Measurements from ENCODE around the gene POGK.
"Not testable (repeated sequence)": the region's sequence is repeated elsewhere in the genome, so short reads cannot be mapped to it uniquely, and the experiment has no call there.

The POGK gene, protein sequence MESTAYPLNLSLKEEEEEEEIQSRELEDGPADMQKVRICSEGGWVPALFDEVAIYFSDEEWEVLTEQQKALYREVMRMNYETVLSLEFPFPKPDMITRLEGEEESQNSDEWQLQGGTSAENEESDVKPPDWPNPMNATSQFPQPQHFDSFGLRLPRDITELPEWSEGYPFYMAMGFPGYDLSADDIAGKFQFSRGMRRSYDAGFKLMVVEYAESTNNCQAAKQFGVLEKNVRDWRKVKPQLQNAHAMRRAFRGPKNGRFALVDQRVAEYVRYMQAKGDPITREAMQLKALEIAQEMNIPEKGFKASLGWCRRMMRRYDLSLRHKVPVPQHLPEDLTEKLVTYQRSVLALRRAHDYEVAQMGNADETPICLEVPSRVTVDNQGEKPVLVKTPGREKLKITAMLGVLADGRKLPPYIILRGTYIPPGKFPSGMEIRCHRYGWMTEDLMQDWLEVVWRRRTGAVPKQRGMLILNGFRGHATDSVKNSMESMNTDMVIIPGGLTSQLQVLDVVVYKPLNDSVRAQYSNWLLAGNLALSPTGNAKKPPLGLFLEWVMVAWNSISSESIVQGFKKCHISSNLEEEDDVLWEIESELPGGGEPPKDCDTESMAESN

DNA sequence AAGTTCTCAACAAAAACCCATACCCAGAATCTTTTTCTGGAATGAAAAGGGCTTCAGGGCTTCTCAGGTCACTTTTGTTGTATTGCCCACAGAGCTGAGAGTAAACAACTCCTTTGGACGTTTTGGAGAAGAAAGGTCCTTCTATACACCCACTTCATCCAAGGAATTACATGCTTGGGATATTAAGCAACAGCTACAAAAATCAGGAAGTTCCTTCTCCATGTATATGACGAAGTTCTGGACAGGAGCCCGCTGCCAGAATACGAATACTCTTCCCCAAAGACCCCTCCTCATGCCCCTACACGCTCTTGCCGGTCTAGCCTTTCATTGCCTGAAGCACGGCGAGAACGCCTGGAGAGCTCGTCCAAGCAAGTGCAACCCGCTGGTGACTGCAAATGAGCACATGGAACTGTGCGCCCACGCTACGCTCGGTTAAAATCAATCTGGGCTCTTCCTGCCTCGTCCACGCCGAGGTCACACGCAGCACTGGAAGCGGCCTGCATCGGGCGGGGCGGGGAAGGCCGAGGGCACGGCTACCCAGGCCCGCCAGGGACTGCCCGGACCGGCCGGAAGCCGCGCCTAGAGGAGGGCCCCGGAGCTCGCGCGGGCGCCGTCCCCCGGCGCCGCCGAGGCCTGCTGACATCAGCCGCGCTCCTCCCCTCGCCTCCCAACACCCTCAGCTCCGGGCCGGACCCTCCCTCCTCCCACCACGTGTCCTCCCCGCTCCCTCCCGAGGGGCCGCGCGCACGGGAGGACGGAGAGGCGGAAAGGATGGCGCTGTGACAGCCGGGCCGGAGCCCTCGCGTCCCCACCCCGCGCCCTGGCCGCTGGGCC lies at the start of gene POGK:
POGK (plus strand) TSS at position 710 of the 834 bp plus-strand sequence. CDS start 1,482 bp downstream, outside the sequence.
- DNase-seq = peak; percentile 94

DNA sequence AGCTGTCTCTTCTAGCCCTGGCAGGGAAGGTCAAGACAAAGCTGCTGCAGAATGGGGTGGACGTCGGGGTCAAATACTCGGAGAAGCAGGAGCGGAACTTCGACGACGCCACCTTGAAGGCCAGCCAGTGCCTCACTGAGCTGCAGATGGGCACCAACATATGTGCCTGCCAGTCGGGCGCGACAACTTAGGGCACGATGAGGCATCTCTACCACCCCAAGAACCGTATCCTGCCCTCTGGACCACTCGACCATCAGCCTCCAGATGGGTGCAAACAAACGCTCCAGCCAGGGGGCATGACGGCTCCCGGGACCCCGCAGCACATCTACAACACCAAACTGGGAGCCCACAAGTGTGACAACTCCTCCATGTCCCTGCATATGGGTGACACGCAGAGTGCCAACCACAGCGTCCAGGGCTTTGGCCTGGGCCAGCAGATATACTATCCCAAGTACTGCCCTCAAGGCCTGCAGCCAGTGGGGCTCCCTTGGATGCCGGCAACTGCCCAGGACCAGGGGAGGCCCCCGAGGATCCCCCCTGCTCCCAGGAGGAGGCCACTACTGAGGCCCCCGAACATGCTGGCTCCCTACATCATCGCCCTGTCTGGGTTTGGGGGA lies 42.5 kb upstream of the POGK start:
- no peak for DNase-seq

DNA sequence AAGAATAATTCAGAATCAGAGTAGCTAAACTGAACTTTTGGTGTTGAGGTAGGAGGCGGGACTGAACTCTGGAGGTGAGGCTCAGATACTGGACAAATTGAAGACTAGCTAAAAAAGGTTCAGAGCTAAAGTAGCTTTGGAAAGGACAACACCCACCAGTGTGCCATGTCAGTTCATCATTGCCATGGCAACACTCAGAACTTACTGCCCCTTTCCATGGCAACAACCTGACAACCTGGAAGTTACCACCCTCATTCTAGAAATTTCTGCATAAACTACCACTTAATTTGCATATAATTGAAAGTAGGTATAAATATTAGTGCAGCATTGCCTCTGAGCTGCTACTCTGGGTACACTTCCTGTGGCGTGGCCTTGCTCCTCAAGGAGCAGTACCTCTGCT lies 30.3 kb upstream of the POGK start:
- DNase-seq = no peak

DNA sequence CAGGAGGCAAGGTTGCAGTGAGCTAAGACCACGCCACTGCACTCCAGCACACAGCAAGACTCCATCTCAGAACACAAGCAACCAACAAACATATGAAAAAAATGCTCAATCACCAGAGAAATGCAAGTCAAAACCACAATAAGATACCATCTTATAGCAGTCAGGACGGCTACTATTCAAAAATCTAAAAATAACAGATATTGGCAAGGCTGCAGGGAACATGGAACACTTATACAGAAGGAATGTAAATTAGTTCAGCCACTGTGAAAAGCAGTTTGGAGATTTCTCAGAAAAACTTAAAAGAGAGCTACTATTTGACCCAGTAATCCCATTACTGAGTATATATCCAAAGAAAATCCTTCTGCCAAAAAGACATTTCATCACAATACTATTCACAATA lies 27.6 kb upstream of the POGK start:
- DNase-seq = no peak

DNA sequence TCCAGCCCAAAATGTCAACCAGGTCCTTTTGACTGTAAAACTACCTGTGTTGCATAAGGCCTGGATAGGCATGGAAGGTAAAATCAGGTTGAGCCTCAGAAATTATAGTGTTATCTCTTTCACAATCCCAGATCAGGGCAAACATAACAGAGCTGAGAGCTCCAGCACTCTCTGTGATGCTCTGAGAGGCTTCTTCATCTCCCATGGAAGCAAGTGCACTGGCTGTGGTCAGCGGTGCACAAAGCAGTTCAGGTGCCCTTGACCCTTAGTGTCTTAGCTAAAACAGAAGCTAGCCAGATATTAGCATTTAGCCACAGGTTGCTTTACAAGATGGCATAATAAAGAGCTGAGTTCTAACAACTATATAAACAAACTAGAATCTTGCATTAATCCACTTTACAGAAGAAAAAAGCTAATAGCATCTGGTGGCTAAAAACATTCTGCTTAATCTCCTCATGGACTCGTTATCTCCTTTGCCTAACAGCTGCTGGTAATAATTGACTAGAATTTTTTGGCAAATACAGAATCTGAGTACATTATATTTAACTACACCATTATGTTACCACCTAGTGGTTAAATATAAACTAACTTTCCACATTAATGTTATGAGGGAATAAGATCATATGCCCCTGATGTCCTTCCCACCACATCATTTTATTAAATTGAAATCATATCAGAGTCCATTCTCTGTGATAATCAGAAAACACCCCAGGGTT lies 25.6 kb upstream of the POGK start:
- DNase-seq = no peak

DNA sequence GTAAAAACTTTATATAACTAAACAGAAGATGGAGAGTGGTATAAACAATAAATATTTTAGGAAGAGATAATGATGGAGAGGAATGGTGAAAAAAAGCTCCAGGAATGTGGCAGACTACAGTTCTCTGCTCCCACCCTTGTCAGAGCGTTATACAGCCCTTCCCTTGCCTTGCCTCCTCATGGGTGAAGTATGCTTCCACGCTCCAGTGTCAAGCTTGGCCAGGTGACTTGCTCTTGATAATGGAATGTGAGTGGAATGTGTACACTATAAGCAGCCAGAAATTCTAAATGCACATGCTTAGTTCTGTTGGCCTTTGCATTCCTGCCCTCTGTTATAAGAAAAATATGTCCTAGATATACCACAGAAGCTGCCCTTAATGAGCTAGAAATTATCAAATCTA lies 24.7 kb upstream of the POGK start:
- DNase-seq = no peak

DNA sequence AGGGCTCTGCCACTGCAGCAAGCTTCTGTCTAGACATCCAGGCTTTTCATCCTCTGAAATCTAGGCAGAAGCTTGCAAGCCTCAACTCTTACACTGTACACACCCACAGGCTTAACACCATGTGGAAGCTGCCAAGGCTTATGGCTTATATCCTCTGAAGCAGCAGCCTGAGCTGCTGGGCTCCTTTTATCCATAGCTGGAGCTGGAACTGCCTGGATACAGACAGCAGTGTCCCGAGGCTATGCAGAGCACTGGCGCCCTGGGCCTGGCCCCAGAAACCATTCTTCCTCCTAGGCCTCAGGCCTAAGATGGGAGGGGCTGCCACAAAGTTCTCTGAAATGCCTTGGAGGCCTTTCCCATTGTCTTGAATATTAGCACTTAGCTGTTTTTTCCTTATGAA lies 19.3 kb upstream of the POGK start:
- DNase-seq = no peak

DNA sequence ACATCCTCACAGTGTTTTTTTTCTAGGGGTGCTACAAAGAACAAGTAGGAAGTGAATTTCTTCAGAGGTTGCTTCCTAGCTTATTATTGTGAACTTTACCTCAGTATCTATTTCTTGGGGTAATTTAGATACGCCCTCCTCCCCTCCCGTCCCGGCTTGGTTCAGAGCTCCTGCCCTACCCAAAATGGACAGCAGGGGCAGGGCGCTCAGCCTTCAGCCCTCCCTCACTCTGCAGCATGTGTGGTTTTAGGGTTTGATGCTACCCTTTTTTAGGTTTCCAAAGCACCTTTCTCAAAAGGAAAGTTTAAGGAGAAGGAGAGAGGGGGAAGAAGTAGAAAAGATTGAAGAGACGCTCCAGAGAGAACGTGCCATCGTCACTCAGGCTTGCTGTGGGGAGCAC lies 16.9 kb upstream of the POGK start:
- DNase-seq = no peak

DNA sequence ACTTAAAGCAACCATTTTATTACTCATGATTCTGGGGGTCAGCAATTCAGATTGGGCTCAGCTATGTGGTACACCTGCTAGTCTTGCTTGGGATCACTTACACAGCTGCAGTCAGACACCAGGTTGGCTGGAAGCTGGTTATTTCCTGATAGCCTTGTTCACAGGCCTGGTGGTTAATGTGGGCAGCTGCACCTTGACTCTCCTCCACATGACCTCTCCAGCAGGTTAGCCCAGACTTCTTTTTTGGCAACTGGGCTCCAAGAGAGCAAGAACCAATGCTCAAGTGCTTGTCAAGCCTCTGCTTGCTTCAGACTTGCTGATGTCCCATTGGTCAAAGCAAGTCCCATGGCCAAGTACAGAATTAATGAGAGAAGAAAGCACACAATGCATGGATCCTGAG lies 11.8 kb upstream of the POGK start:
- no peak for DNase-seq

DNA sequence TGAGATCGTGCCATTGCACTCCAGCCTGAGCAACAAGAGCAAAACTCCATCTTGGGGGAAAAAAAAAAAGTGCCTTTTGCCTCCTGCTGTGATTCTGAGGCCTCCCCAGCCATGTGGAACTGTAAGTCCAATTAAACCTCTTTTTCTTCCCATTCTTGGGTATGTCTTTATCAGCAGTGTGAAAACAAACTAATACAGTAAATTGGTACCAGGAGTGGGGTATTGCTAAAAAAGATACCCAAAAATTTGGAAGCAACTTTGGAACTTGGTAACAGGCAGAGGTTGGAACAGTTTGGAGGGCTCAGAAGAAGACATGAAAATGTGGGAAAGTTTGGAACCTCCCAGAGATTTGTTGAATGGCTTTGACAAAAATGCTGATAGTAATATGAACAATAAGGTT lies 9.5 kb upstream of the POGK start:
- DNase-seq = not testable (repeated sequence)

DNA sequence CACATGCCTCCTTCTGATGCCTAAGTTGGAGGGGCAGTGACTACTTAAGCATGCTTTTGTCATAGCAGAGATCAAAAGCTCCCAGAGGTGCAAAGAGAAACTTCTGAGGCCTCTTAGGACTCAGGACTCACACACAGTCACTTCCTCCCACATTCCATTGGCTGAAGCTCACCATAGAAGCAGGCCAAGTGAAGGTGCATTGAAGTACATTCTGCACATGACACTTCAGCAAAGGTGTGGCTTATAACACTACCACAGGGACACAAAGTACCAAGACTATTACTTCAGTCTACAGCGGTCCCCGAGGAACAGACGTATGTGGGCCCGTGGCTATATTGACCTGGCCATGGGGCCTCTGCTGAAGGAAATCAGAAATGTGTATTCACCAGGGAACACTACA lies 2.5 kb upstream of the POGK start:
- no peak for DNase-seq

DNA sequence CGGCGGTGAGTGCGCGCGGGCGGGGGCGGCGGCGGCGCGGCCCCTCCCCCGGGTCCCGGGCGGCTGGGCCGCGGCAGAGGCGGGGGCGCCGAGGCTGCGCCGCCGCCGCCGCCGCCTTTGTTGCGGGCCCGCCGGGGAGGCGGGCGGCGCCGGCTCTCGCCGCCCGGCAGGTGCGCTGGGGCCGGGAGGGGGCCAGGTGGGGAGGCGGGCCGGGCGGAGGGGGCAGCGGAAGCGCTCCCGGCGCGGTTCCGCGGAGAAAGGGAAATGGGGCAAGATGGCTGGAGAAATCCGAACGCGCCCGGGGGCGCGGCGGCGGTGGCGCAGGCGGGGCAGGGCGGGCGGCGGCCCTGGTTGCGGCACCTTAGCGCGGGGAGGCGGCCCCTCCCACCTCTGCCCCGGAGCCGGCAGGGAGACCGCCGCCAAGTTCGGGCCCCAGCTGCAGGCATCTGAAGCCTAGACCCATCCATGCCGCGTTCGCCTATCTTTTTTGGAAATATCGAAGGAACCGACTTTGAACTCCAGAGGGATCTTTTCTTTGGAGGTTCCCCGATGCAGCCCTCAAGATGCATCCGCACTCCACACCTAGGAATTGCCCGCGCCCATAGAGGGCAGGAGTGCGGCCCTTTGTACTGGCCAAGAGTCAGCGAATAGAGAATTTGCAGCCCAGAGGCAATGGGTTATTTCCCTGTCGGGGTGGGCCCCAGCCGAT lies 479 bp downstream of the POGK start:
- DNase-seq = peak; percentile 80

DNA sequence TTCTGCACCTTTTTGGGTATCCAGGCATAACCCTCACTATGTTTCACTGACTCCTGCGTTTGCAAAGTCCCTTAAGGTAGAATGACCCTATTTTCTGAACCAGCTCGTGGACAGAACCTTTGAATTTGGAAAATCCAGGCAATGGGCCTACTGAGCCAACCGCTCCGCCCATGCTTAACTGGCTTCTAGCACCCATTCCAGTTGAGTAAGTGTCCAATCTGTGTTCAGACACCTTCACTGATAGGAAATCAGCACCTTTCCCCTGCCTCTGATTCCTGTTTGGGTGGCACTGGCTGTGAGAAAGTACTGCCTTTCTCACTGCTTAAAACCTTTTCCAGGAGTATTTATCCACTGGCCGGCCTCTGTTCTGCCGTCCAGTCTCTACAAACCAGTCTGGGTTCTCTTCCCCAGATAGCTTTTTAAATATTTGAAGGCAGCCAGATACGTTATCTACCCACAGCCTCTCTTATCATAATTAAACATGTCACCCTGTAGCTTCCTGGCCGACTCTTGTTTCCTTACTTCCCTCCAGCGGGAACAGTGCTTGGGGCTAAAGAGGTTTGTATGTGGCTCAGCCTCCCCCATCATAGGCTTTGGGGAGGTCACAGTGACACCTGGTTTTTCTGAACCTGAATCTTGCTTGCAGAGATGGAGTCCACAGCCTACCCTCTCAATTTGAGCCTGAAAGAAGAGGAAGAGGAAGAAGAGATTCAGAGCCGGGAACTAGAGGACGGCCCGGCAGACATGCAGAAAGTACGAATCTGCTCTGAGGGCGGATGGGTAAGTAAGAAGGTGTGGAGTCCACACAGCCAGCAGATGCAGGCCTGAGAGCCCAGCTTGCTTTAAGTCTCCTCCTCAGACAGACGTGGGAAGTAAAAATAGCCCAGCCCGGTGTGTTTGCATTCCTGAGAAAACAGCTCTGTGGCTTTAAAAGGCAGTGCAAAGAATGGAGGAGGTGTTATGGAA lies 1.3 kb downstream of the POGK start:
- no peak for DNase-seq

DNA sequence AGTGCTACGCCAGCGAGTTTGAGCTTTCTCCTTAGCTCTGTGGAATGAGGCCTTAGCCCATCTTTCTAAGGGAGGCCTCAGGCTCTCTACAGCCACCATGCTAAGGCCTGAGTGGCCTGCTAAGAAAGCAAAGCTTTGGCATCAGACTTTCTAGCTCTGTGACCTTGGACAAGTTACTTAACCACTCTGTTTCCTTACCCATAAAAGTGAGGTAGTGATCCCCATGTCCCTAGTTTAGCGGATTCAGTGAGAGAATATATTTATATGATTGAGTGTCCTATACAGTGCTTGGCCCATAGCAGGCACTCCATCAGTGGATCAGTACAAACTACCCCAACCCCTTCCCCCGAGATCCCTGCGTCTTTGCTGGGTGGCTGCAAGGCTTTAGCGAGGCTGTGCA lies 4.0 kb downstream of the POGK start:
- DNase-seq = no peak

DNA sequence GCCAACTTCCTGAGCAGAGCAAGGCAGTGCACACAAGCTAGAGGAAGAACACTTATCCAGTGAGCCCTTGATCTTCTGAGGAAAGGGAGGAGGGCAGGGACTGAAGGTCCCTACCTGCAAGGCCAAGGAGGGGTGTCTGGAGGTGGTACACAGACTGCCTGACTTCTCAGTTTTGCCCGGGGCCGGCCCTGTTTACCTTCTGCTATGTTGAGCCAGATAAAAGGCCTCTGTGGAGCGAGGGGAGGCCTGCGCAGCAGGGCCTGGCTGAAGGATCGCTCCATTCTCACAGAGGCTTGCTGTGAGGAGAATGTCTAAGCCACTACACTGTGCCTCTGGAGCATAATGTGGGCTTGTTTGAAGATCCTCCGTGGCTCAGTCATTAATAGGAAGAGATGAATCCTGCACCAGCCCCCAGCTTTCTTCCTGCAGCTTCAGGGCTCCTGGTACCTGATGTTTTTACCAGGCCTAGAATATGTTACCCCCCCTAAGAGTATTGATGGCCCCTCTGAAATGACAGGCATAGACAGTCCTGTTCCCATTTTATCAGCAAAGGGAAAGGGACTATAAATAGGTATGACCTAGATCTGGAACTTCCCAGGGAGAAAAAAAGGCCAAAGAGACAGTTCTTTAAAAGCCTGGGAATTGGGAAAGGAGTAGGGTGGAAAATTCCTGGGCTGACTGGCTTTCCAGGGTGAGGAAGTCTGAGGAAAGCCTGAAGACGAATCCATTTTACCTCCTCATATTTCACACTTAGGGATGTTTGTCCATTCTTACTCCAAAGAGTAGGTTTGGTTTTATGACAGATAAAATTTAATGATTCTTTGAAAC lies 4.7 kb downstream of the POGK start:
- DNase-seq = no peak

DNA sequence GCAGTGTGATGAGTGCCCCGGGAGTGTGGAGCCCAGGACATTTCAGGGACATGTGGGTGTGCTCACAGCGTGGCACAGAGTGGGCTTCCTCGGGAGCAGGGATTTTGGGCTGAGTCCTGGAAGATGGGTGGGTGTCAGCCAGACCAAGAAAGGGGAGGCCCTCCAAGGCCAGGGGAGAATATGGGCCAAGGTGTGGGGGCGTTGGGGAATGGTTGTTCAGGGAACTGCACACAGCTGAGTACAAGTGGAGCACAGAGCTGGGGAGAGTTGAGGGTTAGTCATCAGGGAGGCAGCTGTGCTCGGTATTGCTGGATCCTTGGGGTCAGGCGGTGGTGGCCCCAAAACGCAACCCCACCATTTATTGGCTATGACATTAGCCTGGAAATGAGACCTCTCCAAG lies 5.5 kb downstream of the POGK start:
- no peak for DNase-seq

DNA sequence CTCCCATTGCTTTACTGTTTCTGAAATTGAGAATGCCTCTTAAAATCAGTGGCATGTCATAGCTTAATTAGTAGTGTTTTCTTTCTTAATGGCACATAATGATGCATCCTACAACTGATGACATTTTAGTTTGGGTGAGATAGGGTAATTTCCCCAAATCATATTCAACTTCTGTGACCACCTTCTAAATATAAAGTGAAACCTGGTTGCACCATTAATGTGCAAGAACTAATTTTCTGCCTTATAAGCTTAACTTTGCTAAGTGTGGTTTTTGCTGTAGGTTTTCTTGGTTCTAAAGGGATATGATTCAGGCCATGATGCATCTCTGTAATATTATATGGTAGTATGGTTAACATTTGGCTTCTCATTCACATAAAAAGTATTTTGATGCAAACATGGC lies 8.9 kb downstream of the POGK start:
- no peak for DNase-seq

DNA sequence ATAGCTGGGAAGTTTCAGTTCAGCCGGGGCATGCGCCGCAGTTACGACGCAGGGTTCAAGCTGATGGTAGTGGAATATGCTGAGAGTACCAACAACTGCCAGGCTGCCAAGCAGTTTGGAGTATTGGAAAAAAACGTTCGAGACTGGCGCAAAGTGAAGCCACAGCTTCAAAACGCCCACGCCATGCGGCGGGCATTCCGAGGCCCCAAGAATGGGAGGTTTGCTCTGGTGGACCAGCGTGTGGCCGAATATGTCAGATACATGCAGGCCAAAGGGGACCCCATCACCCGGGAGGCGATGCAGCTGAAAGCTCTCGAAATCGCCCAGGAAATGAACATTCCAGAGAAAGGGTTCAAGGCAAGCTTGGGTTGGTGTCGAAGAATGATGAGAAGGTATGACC lies 9.9 kb downstream of the POGK start:
- no peak for DNase-seq

DNA sequence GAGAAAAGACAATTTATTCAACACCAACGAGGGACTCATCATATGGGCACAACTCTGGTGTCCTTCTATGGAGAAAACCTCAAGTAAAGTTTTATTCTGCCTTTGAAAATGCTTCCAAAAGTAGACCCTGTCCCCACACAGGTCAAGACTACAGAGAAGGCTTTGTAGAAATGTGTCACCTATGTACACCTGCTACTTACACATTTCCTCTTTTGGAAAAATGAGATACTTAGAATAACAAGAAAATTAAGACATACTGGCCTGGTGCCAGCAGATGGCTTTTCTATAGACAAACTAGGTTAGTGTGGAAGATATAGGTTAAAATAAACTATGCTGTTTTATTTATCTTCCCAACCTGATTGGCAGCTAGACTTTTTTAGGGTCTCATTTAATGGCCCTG lies 13.6 kb downstream of the POGK start:
- no peak for DNase-seq

DNA sequence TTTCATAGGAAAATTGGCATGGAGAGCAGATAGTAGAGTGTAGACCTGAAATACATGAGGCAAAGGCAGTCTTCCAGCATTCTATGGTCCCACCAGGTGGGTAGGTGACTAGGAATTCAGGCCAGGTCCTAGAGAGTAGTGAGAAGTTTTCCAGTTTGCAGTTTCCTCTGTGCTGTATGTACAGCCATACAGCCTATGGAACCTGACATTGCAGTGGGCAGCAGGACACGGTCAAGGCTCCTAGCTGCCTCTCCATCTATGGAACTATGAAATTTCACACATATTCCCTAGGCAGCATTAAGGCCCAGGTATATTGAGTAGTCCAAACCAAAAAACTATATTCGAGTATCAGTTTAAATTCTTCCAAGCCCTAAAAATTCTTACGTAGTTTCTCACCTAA lies 16.3 kb downstream of the POGK start:
- DNase-seq = no peak

All from NCI-H526 treated with DMSO at 0.1 percent for 48 hours (cell line).